DMS153 treated with DMSO at 0.1 percent for 48 hours (cell line): Measurements from ENCODE around the gene HNF1B.
"Not testable (repeated sequence)": the region's sequence is repeated elsewhere in the genome, so short reads cannot be mapped to it uniquely, and the experiment has no call there.

Experiments used
- DNase-seq: peaks from one replicate; lab custom pipeline; 2025; ENCODE audit not compliant: unreplicated experiment; lab: John Stamatoyannopoulos, UW

Gene HNF1B

GRCh38 chr17:37744961-37745800, at the start of gene HNF1B:
HNF1B (minus strand) TSS chr17:37745059; CDS start chr17:37744884, 175 bp downstream.
- DNase-seq, result no peak

GRCh38 chr17:37792787-37793186, 47.9 kb upstream of the HNF1B start:
- no peak for DNase-seq

- DNase-seq, result no peak
These were observed 46.9 kb upstream of the HNF1B start for GRCh38 chr17:37791447-37792399.

GRCh38 chr17:37789771-37790541, 45.1 kb upstream of the HNF1B start:
- DNase-seq, result no peak

GRCh38 chr17:37789021-37789565, 44.2 kb upstream of the HNF1B start:
- DNase-seq, result no peak

- no peak for DNase-seq
These were observed 43.7 kb upstream of the HNF1B start for GRCh38 chr17:37788526-37788925.

GRCh38 chr17:37787055-37787757, 42.3 kb upstream of the HNF1B start:
- no peak for DNase-seq

- DNase-seq, result no peak
These were observed 41.6 kb upstream of the HNF1B start for GRCh38 chr17:37786481-37786880.

- DNase-seq, result not testable (repeated sequence)
These were observed 37.6 kb upstream of the HNF1B start for GRCh38 chr17:37782460-37782859.

- DNase-seq, result no peak
These were observed 36.6 kb upstream of the HNF1B start for GRCh38 chr17:37781451-37781850.

- no peak for DNase-seq
These were observed 34.7 kb upstream of the HNF1B start for GRCh38 chr17:37779554-37779953.

- no peak for DNase-seq
These were observed 29.6 kb upstream of the HNF1B start for GRCh38 chr17:37774504-37774903.

- DNase-seq, result no peak
These were observed 28.1 kb upstream of the HNF1B start for GRCh38 chr17:37772982-37773381.

- DNase-seq, result peak; percentile 38
These were observed 26.0 kb upstream of the HNF1B start for GRCh38 chr17:37770631-37771518.

GRCh38 chr17:37769050-37769449, 24.2 kb upstream of the HNF1B start:
- no peak for DNase-seq

- DNase-seq, result no peak
These were observed 23.6 kb upstream of the HNF1B start for GRCh38 chr17:37768438-37768837.

- DNase-seq, result no peak
These were observed 22.1 kb upstream of the HNF1B start for GRCh38 chr17:37766971-37767370.

GRCh38 chr17:37764383-37764782, 19.5 kb upstream of the HNF1B start:
- no peak for DNase-seq

GRCh38 chr17:37762666-37763065, 17.8 kb upstream of the HNF1B start:
- DNase-seq, result no peak
